DOHH2 (cell line): ENCODE measurements around the gene AGMAT.

ENCODE experiments used
- H3F3A ChIP-seq: fragments of 200-600 bp; sonication (generic), shearing (Covaris generic); 2 replicates; pipeline ENCODE4 v1.6.0; 2016; ENCODE audit warnings: antibody characterized with exemption, mild to moderate bottlenecking; ENCODE audit not compliant: control insufficient read depth, insufficient read depth
- H3K27ac ChIP-seq: fragments of 200-600 bp; sonication (generic); 2 replicates; pipeline ENCODE4 v1.5.1; 2014; ENCODE audit warnings: low read depth, mild to moderate bottlenecking, low read length, moderate library complexity
- H3K27me3 ChIP-seq: fragments of 200-600 bp; sonication (generic); 2 replicates; pipeline ENCODE4 v1.6.1; 2014; ENCODE audit warnings: mild to moderate bottlenecking, low read length, mixed read lengths; ENCODE audit not compliant: control insufficient read depth
- H3K36me3 ChIP-seq: fragments of 200-600 bp; sonication (generic); 2 replicates; pipeline ENCODE4 v1.6.1; 2014; ENCODE audit warnings: mild to moderate bottlenecking, low read length, moderate library complexity, mixed read lengths; ENCODE audit not compliant: control insufficient read depth
- H3K4me1 ChIP-seq: fragments of 200-600 bp; sonication (generic); 2 replicates; pipeline ENCODE4 v1.6.1; 2014; ENCODE audit warnings: mild to moderate bottlenecking, low read length, mixed read lengths; ENCODE audit not compliant: control insufficient read depth
- H3K4me2 ChIP-seq: fragments of 200-600 bp; sonication (generic); 2 replicates; pipeline ENCODE4 v1.6.0; 2014; ENCODE audit warnings: mild to moderate bottlenecking, low read length, moderate library complexity
- H3K4me3 ChIP-seq: fragments of 200-600 bp; sonication (generic); 2 replicates; pipeline ENCODE4 v1.5.1; 2014; ENCODE audit warnings: mild to moderate bottlenecking, low read length, mixed read lengths
- H3K79me2 ChIP-seq: fragments of 200-600 bp; sonication (generic); 2 replicates; pipeline ENCODE4 v1.6.1; 2014; ENCODE audit warnings: mild to moderate bottlenecking, low read length, mixed read lengths; ENCODE audit not compliant: control insufficient read depth
- H3K9me2 ChIP-seq: fragments of 200-600 bp; sonication (generic); replicated peaks from 2 replicates; pipeline ENCODE4 v1.6.1; 2014; ENCODE audit warnings: mild to moderate bottlenecking, low read length, mixed read lengths; ENCODE audit not compliant: control insufficient read depth
- H3K9me3 ChIP-seq: fragments of 200-600 bp; sonication (generic); 2 replicates; pipeline ENCODE4 v1.6.1; 2014; ENCODE audit warnings: antibody characterized with exemption, low read length, mixed read lengths; ENCODE audit not compliant: control insufficient read depth, insufficient read depth
- H4K20me1 ChIP-seq: fragments of 200-600 bp; sonication (generic); 2 replicates; pipeline ENCODE4 v1.6.0; 2014; ENCODE audit warnings: low read depth, mild to moderate bottlenecking, antibody characterized with exemption, low read length, moderate library complexity; ENCODE audit not compliant: control insufficient read depth, insufficient read depth
- CTCF ChIP-seq: fragments of 200-600 bp; sonication (generic); IDR thresholded peaks from one replicate; pipeline ENCODE4 v1.5.1; 2014; ENCODE audit warnings: antibody characterized with exemption, mild to moderate bottlenecking, low read depth, low read length; ENCODE audit not compliant: poor library complexity, severe bottlenecking
- EZH2phosphoT487 ChIP-seq: fragments of 200-600 bp; sonication (generic); IDR thresholded peaks from 2 replicates; pipeline ENCODE4 v1.6.1; 2017; ENCODE audit warnings: borderline replicate concordance, mild to moderate bottlenecking, antibody characterized with exemption, low read length, moderate library complexity, mixed read lengths

The AGMAT gene

GRCh38 chr1:15627343-15627988, 42.6 kb upstream of the AGMAT start:
- no peak for TF ChIP-seq CTCF
- TF ChIP-seq EZH2phosphoT487, result no peak
- H3K79me2 ChIP-seq, result peaks cover 66% of the 10 kb centered on the region
- no peak overlapping the region for H3K27ac ChIP-seq
- H3K4me3 ChIP-seq, result no peak overlapping the region
- H3K9me3 ChIP-seq, result no peaks in the 10 kb centered on the region
- no peaks in the 10 kb centered on the region for H3K9me2 ChIP-seq
- no peaks in the 10 kb centered on the region; the same call in 1 of the 2 replicates for H3F3A ChIP-seq
- no peak overlapping the region for H3K4me2 ChIP-seq
- peaks cover 15% of the 10 kb centered on the region; the same call in 1 of the 2 replicates for H4K20me1 ChIP-seq
- H3K27me3 ChIP-seq, result no peaks in the 10 kb centered on the region
- H3K36me3 ChIP-seq, result peaks cover 74% of the 10 kb centered on the region
- H3K4me1 ChIP-seq, result 0 out of 2 replicates have a peak, but pooled peaks cover 4% of the 10 kb centered on the region

- no peaks in the 10 kb centered on the region for H3K27me3 ChIP-seq
- no peak for TF ChIP-seq EZH2phosphoT487
- TF ChIP-seq CTCF, result no peak
Observed at GRCh38 chr1:15626269-15626950, 41.6 kb upstream of the AGMAT start.

DNA sequence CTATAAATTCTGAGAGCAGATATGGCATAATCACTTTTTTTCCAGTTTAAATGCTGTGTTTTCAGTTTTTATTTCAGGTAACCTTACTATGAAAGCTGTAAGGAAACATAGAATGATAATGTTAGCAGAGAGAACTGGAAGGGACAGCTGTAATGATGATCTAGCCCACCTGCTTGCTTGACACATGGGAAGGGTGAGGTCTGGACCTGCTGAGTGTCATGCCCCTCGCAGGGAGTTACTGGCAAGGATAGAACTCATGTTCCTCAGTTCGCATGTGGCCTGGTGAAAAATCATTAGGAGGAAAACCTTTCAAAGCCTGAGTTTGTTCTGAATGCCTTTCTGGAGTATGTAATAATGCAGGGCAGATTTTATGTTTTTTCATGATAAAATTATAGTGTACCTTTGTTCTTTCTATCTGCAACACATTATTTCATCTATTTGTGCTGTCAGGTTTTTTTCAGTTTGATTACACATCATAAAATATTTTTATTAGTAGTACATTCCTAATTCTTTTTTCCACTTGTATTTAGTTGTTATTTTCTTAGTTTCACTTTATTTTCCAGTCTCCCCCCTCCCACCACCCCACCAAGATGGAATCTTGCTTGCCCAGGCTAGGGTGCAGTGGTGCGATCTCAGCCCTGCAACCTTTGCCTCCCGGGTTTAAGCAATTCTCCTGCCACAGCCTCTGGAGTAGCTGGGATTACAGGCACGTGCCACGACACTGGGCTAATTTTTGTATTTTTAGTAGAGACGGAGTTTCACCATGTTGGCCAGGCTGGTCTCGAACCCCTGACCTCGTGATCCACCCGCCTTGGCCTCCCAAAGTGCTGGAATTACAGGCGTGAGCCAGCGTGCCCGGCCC, 40.4 kb upstream of the AGMAT start:
- Histone ChIP-seq H3F3A (no peaks in the 10 kb centered on the region; the same call in 1 of the 2 replicates), H3K4me2 (no peak overlapping the region), H3K9me2 (no peaks in the 10 kb centered on the region), H3K27ac (no peak overlapping the region), H4K20me1 (peaks cover 22% of the 10 kb centered on the region), H3K4me3 (no peak overlapping the region), H3K4me1 (peaks cover 11% of the 10 kb centered on the region), H3K9me3 (no peaks in the 10 kb centered on the region), H3K27me3 (no peaks in the 10 kb centered on the region), H3K36me3 (peaks cover 74% of the 10 kb centered on the region), H3K79me2 (peaks cover 88% of the 10 kb centered on the region)
- TF ChIP-seq EZH2phosphoT487 (no peak), CTCF (no peak)

More at GRCh38 chr1:15626269-15626950, 41.6 kb upstream of the AGMAT start:
- H3F3A ChIP-seq, result no peaks in the 10 kb centered on the region; the same call in 1 of the 2 replicates
- H3K36me3 ChIP-seq, result peaks cover 72% of the 10 kb centered on the region
- H3K4me1 ChIP-seq, result 0 out of 2 replicates have a peak, but pooled peaks cover 4% of the 10 kb centered on the region
- no peak overlapping the region for H3K27ac ChIP-seq
- H3K4me3 ChIP-seq, result no peak overlapping the region
- H3K9me2 ChIP-seq, result no peaks in the 10 kb centered on the region
- peaks cover 77% of the 10 kb centered on the region for H3K79me2 ChIP-seq
- no peak overlapping the region for H3K4me2 ChIP-seq
- peaks cover 15% of the 10 kb centered on the region; the same call in 1 of the 2 replicates for H4K20me1 ChIP-seq
- no peaks in the 10 kb centered on the region for H3K9me3 ChIP-seq
